ENCODE results near the gene CEP104.
"Not testable (repeated sequence)": the region's sequence is repeated elsewhere in the genome, so short reads cannot be mapped to it uniquely, and the experiment has no call there.

GRCh38 chr1:3810149-3810761, 46.8 kb downstream of the CEP104 start:
- not testable (repeated sequence) for TF ChIP-seq GABPA (IDR thresholded peaks at IDR 0.05; ENCODE audit: low read depth); CTCF (IDR thresholded peaks at IDR 0.05; ENCODE audit: insufficient read depth, low read length); REST (IDR thresholded peaks at IDR 0.05; ENCODE audit: insufficient replicate concordance, low read depth); POLR2AphosphoS5 (IDR thresholded peaks at IDR 0.05; ENCODE audit: low read depth)

All from HL-60 (cell line).